ENCODE results near the gene PTCHD1. TPM values are rescaled to one million over a fixed set of nuclear protein-coding genes. Genes with fewer than 3 reads are reported as not detected.

The PTCHD1 gene
- total RNA-seq, 1 experiment from 2014 or later: not detected

DNA sequence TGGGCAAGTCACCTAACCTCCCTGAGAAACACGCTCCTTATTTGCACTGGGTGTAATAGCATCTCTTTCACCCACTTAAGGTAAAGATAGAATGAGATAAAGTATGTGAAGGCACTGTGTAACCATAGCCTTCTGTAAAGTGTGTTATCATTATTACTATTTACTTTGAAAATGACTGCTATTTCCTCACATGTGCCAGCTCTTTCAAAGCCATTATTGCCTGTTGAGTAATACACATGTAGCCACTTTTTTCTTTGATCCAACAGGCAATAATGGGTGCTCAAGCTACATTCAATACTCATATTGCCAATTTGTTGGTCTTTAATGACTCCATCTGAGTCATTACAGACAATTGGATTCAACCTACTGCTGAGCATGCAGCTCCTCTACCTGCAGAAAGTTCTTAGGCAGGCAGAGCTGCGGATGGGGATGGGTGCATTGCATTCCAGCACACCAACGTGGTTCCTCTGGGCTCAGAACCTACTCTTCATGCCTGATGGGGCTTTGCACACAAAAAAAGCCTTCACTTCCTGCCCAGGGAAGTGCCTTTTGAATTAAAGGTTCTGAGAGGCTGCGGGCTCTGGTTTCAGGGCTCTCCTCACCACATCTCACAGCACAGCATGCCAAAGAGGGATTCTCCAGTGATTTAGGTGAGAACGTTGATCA is 9.7 kb downstream of the PTCHD1 start:
- no peak for DNase-seq (ENCODE audit: low spot score)
- in situ Hi-C loops (cut with HindIII; ENCODE audit: low sequenced_read_pairs): no loop called here

- no peak for DNase-seq (ENCODE audit: low spot score)
- in situ Hi-C loops (cut with HindIII; ENCODE audit: low sequenced_read_pairs): no loop called here
Measured at GRCh38 chrX:23344904-23345271, 10.2 kb downstream of the PTCHD1 start.

GRCh38 chrX:23356189-23356588 is 21.5 kb downstream of the PTCHD1 start:
- in situ Hi-C loops (cut with HindIII; ENCODE audit: low sequenced_read_pairs): no loop called here
- DNase-seq (ENCODE audit: low spot score): no peak

DNA sequence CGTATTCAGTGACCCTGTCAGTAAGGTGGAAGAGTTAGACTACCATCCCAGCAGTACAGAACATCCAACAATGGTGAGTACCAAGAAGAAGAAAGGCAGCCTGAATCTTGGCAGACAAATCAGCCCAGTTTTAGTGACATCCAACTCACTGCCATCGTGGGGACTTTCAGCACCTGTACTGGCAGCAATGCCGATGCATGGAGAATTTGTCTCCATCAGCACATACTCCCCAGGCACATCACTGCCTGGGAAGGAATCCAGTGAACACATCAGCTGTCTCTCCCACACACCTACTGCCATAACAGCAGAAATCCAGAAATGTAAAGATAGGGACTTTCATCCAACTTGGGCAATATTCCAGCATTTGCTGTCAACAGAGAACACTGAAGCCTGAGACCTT is 29.8 kb downstream of the PTCHD1 start:
- in situ Hi-C loops (cut with HindIII; ENCODE audit: low sequenced_read_pairs): no loop called here
- DNase-seq (ENCODE audit: low spot score): no peak

- in situ Hi-C loops (cut with HindIII; ENCODE audit: low sequenced_read_pairs): no loop called here
- peak; percentile 68 for DNase-seq (ENCODE audit: low spot score)
Measured at GRCh38 chrX:23365541-23365940, 30.9 kb downstream of the PTCHD1 start.

- no peak for DNase-seq (ENCODE audit: low spot score)
- in situ Hi-C loops (cut with HindIII; ENCODE audit: low sequenced_read_pairs): no loop called here
Measured at GRCh38 chrX:23366914-23367313, 32.3 kb downstream of the PTCHD1 start.

DNA sequence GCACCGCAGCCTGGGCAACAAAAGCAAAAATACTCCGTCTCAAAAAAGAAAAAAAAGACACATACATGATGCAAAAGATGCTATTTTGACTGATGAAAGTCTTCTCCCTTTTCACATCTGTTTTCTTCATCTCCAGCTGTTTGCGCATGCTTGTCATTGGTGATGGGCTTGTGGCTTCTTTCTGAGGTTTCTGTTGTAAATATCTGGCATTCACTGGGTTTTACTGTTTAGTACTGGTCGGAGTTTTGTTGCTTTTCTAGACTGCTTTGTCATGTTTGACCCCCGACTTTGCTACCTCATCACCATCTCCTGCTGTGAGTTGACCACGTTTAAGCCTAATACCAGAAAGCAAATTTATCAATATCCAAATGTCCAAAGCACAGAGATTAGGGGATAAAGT is 34.4 kb downstream of the PTCHD1 start:
- no peak for DNase-seq (ENCODE audit: low spot score)
- in situ Hi-C loops (cut with HindIII; ENCODE audit: low sequenced_read_pairs): no loop called here

GRCh38 chrX:23372220-23372902 is 37.7 kb downstream of the PTCHD1 start:
- in situ Hi-C loops (cut with HindIII; ENCODE audit: low sequenced_read_pairs): no loop called here
- peak; percentile 81 for DNase-seq (ENCODE audit: low spot score)

GRCh38 chrX:23373129-23373804 is 38.6 kb downstream of the PTCHD1 start:
- in situ Hi-C loops (cut with HindIII; ENCODE audit: low sequenced_read_pairs): no loop called here
- DNase-seq (ENCODE audit: low spot score): peak; percentile 60

GRCh38 chrX:23374291-23374690 is 39.6 kb downstream of the PTCHD1 start:
- in situ Hi-C loops (cut with HindIII; ENCODE audit: low sequenced_read_pairs): no loop called here

DNA sequence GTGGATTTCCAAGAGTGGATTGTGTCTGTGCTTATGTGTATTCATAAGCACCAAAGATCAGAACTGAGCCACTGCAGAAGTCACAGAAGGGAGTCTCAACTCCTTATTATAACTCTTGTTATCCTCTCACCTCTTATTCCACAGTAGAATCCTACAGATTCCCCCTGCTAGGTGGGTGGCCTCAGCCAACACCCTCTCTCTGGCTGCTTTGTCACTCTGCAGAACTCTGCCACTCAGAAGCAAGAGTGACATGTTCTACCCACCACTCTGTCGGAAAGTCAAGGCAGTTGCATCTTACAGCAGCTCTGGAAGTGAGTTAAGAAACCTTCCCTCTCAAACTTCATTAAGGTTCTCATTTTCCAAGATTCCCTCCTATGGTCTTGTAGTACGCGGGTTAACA is 41.9 kb downstream of the PTCHD1 start:
- DNase-seq (ENCODE audit: low spot score): no peak
- in situ Hi-C loops (cut with HindIII; ENCODE audit: low sequenced_read_pairs): no loop called here

More at GRCh38 chrX:23374291-23374690, 39.6 kb downstream of the PTCHD1 start:
- DNase-seq (ENCODE audit: low spot score): peak; percentile 88

DNA sequence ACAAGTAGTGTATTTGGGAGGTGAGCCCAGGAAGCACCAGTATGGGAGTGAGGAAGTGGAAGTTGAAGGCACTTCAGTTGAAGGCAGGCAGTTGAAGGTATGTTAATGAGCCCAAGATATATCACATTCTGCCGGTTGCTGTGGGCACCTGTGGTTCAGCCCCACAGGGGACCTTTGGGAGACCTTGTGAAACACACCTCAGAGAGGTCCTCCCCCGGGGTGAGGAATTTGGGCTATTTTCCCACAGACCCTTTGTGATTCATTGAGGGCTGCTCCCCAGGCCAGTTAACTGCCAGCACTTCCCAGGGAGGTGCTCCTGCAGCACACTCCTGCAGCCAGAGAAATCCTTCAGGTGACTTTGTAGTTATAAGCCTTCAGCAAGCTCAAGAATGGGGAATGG is 45.9 kb downstream of the PTCHD1 start:
- DNase-seq (ENCODE audit: low spot score): no peak
- in situ Hi-C loops (cut with HindIII; ENCODE audit: low sequenced_read_pairs): no loop called here

DNA sequence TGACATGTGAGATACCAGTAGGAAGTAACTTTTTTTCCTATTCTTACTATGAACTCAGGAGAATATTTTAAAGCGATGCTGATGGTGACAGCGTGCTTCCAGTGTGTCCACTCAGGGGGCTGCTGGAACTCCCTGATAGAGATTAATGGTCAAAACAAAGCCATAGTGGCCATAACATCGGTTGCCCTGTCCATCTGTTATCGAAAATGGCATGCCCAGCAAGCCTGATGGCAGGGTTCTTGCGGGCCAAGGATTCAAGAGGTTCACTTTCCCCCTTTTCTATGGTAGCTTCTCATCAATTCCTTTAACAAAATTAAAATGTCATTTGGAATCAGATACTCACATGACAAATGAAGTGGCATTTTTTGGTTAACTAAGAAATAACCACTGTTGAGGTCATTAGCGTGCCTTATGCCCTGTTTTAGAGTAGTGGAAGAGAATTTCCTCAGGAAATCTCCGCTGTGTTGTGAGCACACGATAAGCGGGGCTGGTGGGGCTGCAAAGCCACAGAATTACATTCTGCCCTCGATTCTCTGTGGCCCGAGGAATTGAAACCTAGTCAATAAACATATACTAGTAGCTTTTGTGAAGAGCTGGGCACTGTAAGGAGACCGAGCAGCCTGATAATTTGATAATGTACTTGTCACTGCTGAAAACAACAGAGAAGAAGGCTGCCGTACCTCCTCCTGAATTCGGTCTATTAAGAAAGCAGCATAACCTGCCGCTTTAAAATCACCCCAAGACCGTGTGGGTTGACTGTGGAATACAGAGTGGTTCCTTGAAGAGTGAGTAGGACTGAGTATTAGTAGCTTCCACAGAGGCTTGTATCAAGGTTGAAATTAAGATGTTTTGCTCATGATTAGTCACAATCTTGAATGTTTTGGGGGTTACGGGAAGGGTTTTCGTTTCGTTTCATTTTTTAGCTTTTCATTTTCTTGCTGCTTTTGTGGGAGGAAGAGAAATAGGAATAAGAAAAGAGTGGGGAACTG is 46.7 kb downstream of the PTCHD1 start:
- peak; percentile 61 for DNase-seq (ENCODE audit: low spot score)
- in situ Hi-C loops (cut with HindIII; ENCODE audit: low sequenced_read_pairs): no loop called here

GRCh38 chrX:23382572-23382971 is 47.9 kb downstream of the PTCHD1 start:
- in situ Hi-C loops (cut with HindIII; ENCODE audit: low sequenced_read_pairs): no loop called here
- no peak for DNase-seq (ENCODE audit: low spot score)

DNA sequence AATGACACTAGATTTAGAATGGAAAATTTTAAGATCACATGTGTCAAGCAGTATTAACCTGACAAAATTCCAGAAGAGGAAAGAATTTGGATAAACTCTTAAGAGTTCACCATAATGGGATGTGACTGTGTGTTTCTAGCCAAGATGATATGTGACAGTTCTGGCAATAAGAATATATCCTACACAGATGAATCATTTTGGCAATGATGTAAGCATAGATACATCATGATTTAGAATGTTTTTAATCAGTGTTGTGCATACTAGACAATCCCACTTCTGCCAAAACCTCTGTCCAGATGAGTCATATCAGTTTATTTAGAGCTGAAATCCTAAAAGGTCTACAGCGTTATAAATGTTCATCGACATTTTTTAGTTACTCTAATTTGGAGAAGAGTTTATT is 48.8 kb downstream of the PTCHD1 start:
- in situ Hi-C loops (cut with HindIII; ENCODE audit: low sequenced_read_pairs): no loop called here
- no peak for DNase-seq (ENCODE audit: low spot score)

DNA sequence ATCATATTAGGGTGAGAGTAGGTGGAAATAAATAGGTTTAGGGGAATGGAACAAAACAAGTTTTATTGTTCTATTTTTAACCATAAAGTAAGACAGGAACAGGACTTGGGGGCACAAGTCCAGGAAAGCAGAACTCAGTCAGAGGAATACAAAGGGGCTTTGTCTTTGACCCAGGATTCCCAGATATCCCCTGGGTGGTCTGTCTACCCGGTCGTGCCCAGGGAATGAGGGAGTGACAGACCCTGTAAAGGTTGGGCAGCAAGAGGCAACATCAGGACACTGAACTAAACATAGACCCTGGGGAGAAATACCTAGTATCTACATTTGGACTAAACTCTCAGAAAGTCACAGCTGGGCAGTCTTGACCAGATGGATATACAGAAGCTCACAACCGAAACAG is 50.6 kb downstream of the PTCHD1 start:
- DNase-seq (ENCODE audit: low spot score): no peak
- in situ Hi-C loops (cut with HindIII; ENCODE audit: low sequenced_read_pairs): no loop called here

GRCh38 chrX:23386260-23386659 is 51.6 kb downstream of the PTCHD1 start:
- no peak for DNase-seq (ENCODE audit: low spot score)
- in situ Hi-C loops (cut with HindIII; ENCODE audit: low sequenced_read_pairs): no loop called here

GRCh38 chrX:23386726-23387125 is 52.1 kb downstream of the PTCHD1 start:
- no peak for DNase-seq (ENCODE audit: low spot score)

GRCh38 chrX:23387550-23388184 is 53.0 kb downstream of the PTCHD1 start:
- in situ Hi-C loops (cut with HindIII; ENCODE audit: low sequenced_read_pairs): no loop called here
- no peak for DNase-seq (ENCODE audit: low spot score)

More at GRCh38 chrX:23386726-23387125, 52.1 kb downstream of the PTCHD1 start:
- in situ Hi-C loops (cut with HindIII; ENCODE audit: low sequenced_read_pairs): no loop called here

All from G401 (cell line).